ENCODE data around the gene ARL4D. TPM values are rescaled to one million over a fixed set of nuclear protein-coding genes. Genes with fewer than 3 reads are reported as not detected.
"Not testable (repeated sequence)": the region's sequence is repeated elsewhere in the genome, so short reads cannot be mapped to it uniquely, and the experiment has no call there.

The ARL4D gene
- total RNA-seq, 1 experiment from 2014 or later: 16.3 TPM

GRCh38 chr17:43395165-43395564, 3.6 kb upstream of the ARL4D start:
- no peak for DNase-seq (ENCODE audit: low read depth)

GRCh38 chr17:43396491-43397060, 2.2 kb upstream of the ARL4D start:
- no peak for DNase-seq (ENCODE audit: low read depth)

- no peak for DNase-seq (ENCODE audit: low read depth)
These were observed 1.1 kb downstream of the ARL4D start for GRCh38 chr17:43399839-43400328.

GRCh38 chr17:43400943-43401717, 2.3 kb downstream of the ARL4D start:
- DNase-seq (ENCODE audit: low read depth): peak; percentile 88

DNA sequence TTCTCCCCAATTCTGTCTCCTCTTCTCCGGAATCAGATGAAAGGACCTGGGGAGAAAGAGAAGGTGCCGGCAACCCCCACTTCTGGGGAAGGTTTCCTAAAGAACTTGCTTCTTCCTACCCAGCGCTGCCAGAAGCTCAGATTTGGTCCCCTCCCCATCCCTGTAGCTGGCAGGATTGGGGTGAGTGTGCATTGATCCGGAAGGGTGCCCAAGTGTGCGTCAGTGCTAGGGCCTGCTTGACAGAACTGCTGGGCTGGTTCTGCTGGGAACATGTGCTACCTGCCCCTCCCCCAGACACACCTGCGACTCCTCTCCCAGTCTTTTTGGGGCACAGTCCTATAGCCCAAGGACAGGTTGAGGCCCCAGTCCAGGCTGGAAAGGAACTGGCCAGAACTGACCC, 3.3 kb downstream of the ARL4D start:
- no peak for DNase-seq (ENCODE audit: low read depth)

DNA sequence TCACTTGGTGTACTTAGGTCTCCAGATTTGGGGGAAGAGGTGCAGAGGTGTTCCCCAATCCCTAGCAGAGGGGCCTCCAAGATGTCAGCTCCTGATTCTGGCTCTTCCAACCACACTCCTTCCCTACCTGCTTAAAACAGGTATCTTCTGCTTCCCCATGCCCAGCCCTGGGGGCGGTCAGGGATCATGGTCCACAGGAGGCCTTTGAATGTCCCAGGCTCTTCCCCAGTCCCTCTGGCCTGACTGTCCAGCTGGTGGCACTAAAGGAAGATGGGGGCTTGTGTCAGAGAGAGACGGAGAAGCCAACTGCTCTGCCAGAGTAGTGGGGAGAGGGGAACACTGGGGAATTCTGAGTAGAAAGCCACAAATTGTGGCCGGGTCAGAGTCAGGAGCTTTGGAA, 3.8 kb downstream of the ARL4D start:
- DNase-seq (ENCODE audit: low read depth): no peak

DNA sequence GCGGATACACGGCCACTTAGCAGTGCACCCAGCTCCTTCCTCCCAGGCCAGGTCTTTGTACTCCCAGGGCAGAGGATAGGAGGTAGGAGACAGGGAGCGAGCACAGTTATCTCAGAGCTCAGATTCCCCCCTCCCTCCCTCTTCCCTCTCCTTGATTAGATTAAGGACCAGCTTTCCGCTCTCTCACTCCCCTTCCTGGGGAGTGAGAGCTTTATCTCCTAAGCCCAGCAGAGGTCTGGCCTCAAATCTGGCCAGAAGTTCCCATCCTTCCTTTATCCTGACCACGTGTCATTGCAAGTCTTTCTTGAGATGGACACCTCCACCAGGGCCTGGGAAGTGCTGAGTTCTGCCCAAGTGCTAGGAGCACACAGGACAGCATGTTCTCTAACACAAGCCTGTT, 5.1 kb downstream of the ARL4D start:
- no peak for DNase-seq (ENCODE audit: low read depth)

DNA sequence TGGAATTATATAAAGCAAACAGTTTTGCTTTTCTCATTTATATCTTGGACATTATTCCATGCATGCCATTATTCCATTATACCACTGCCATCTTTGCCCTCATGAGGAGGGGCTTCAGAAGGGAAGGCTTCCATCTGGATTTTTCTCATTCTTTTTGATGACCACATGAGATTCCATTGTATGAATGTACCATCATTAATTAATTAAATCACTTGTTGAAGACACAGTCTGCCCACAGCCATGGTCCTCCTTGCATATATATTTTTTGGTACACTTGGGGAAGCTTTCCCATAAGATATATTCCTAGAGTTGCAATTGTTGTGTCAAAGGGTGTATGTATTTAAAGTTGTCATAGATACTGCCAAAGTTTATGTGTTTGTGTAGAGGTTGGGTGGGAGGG, 7.1 kb downstream of the ARL4D start:
- DNase-seq (ENCODE audit: low read depth): no peak

DNA sequence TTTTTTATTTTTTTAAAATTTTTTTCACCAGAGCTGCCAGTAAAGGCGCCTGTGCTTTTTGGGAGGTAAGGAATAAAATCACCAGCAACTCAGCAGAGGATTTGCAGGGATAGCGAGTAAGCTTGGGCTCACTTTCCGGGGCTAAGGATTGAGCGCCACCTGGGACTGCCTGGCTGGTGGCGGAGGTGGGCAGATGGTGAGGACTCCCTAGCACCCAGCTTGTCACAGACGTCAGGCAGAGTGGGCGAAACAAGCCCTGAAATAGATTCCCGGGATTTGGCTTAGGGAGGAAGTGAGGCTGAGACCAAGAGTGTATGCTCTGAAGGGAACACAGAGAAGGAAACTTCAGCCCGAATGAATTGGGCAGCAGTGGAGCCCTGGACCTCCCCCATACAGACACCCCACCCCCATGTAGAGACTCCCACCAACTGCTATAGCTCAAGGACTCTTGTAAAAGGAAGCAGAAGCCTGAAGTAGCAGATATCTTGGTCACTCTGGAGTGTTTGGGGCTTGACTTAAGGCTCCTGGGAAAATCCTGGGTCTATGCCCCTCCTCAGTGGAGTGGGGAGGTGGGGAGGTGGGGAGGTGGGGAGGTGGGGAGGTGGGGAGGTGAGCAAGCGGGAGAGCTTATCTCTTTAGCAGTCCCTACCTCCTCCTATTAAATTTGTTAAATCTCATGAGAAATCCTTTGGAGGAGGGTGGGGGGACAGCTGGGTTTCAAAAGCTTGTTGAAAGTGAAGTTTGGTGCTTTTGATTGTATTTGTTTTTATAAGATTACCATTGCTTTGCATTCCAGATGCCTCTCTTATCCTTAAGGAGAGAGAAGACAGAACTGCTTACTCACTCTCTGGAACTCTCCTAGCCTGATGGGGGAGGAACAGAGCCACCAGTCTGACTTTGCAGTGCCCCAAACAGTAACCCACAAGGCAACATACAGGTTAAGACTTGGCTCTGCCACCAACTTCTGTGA, 8.2 kb downstream of the ARL4D start:
- peak; percentile 37 for DNase-seq (ENCODE audit: low read depth)

DNA sequence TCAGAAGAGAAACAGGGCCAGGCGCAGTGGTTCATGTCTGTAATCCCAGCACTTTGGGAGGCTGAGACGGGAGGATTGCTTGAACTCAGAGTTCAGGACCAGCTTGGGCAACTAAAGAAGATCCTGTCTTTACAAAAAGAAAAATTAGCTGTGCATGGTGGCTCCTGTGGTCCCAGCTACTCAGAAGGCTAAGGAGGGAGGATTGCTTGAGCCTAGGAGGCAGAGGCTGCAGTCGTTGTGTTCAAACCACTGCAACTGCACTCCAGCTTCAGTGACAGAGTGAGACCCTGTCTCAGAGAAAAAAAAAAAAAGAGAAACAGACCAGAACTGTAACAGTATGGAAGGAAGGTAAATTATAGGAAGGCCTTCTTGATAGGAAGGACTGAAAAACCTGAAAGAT, 10.3 kb downstream of the ARL4D start:
- DNase-seq (ENCODE audit: low read depth): no peak

GRCh38 chr17:43410557-43411368, 12.0 kb downstream of the ARL4D start:
- DNase-seq (ENCODE audit: low read depth): no peak

- DNase-seq (ENCODE audit: low read depth): no peak
These were observed 12.5 kb downstream of the ARL4D start for GRCh38 chr17:43411369-43411677.

DNA sequence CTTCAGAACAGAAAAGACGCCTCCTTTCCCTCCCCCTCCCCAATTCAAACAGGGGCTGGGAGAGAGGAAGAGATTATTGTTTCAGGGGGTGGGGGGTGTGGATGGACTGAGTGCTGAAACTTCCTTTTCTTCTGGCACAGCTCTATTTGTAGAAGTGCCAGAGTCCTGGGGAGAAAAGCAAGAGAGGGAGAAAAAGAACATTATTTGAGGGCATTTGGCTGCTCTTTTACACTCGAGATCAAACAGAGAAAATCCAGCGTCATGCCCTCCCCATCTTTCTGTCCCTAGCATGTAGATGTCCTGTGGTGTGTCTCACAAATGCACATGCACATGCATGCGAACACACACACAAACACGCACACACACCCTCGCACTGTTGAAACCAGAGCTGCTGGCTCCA, 13.0 kb downstream of the ARL4D start:
- no peak for DNase-seq (ENCODE audit: low read depth)

DNA sequence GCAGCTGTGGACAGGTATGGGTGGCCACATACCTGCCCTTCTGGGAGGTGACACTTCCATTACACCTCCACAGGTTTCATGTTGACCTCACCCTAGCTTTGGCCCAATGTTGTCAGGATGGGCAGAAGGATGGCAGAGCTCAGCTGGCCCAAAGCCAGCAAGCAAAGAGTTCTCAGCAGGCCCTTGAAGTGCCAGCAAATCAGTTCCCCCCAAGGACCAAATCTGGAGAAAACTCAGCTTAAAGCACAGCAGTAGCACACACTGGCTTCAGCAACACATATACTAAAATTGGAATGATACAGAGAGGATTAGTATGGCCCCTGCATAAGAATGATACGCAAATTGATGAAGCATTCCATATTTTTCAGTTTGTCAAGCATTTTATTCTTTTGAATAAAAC, 13.4 kb downstream of the ARL4D start:
- no peak for DNase-seq (ENCODE audit: low read depth)

- DNase-seq (ENCODE audit: low read depth): peak; percentile 58
These were observed 18.5 kb downstream of the ARL4D start for GRCh38 chr17:43416998-43417890.

DNA sequence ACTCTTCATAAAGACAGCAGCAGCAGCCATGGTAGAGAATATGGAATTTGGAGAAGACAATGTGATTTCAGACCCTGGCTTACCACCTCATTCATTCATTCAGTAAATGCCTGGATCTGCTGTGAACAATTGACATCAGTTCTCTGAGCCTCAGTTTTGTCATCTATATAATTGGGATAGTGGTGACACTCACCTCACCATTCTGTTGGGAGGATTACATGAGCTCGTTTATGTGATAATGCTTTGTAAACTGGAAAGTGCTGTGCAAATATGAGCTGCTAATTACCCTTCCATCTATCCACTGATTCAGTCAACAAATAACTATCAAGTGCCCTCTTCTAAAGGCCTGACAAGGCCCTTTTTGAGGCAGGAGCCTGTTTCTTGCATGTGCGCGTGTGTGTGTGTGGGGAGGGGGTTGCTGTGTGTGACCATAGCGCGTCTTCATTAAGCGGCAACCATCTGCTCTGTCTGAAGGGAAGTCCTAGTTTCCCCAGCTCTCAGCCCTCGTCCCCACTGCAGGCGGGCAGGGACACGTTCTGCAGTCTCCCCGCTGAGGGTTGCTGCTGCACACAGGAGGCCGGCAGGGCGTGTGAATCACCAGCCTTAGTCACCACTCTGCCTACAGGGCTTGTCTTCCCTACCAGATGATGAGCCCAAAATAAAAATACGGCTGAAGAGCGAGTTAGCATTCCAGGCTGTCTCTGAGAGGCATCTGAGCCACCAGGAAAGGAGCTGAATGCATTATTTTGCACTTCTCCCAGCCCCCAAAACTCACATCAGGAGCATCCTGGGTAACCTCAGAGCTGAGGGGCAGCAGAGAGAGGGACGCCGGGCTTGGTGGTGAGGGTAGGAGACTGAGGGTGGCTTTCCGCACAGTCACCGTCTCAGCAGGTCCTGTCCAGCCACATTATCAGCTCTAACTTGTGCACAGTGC, 19.9 kb downstream of the ARL4D start:
- peak; percentile 94 for DNase-seq (ENCODE audit: low read depth)

GRCh38 chr17:43419375-43419882, 20.6 kb downstream of the ARL4D start:
- DNase-seq (ENCODE audit: low read depth): not testable (repeated sequence)

GRCh38 chr17:43423777-43424455, 25.1 kb downstream of the ARL4D start:
- no peak for DNase-seq (ENCODE audit: low read depth)
